Glutamatergic neuron (in vitro differentiated cells): Measurements from ENCODE around the gene ELF2. TPM values are rescaled to one million over a fixed set of nuclear protein-coding genes. Genes with fewer than 3 reads are reported as not detected.
"Not testable (repeated sequence)": the region's sequence is repeated elsewhere in the genome, so short reads cannot be mapped to it uniquely, and the experiment has no call there.

Experiments
- DNase-seq: peaks from one replicate; pipeline ENCODE4 v3.0.0; 2022
- H3K27ac Mint-ChIP-seq: one replicate; pipeline ENCODE4 v1.8.0; 2020; ENCODE audit warnings: mild to moderate bottlenecking, mixed read lengths, inconsistent platforms; ENCODE audit not compliant: unreplicated experiment
- H3K27me3 Mint-ChIP-seq: one replicate; pipeline ENCODE4 v1.8.0; 2020; ENCODE audit warnings: mild to moderate bottlenecking, moderate library complexity, mixed read lengths, inconsistent platforms; ENCODE audit not compliant: unreplicated experiment
- H3K36me3 Mint-ChIP-seq: one replicate; pipeline ENCODE4 v1.8.0; 2020; ENCODE audit warnings: mild to moderate bottlenecking, mixed read lengths, inconsistent platforms; ENCODE audit not compliant: unreplicated experiment
- H3K4me1 Mint-ChIP-seq: one replicate; pipeline ENCODE4 v1.8.0; 2020; ENCODE audit warnings: mild to moderate bottlenecking, low read depth, mixed read lengths, inconsistent platforms; ENCODE audit not compliant: unreplicated experiment
- H3K4me3 Mint-ChIP-seq: one replicate; pipeline ENCODE4 v1.8.0; 2020; ENCODE audit warnings: mild to moderate bottlenecking, mixed read lengths, inconsistent platforms; ENCODE audit not compliant: unreplicated experiment
- H3K9me3 Mint-ChIP-seq: one replicate; pipeline ENCODE4 v1.8.0; 2020; ENCODE audit warnings: mild to moderate bottlenecking, moderate library complexity, mixed read lengths, inconsistent platforms; ENCODE audit not compliant: unreplicated experiment
- CTCF ChIP-seq: fragments of 200-600 bp; sonication (generic); IDR thresholded peaks from one replicate; pipeline ENCODE4 v1.5.0; 2021; ENCODE audit not compliant: partially characterized antibody, unreplicated experiment
- total RNA-seq: library from RNA; stranded (reverse); fragmentation: NEBNext Ultra II Directional; extraction: Animal tissue kit (Norgen Biotek cat#: 25700); gene quantifications from one replicate; pipeline ENCODE4 v1.2.1, GENCODE V29; 2021; ENCODE audit not compliant: unreplicated experiment

ELF2 gene
- total RNA-seq, 1 donor from 2014 or later: 32.4 TPM

GRCh38 chr4:139200506-139200905 lies 23.5 kb upstream of the ELF2 start:
- DNase-seq: no peak
- no peak overlapping the region for H3K4me3 Mint-ChIP-seq
- no peak overlapping the region for H3K27ac Mint-ChIP-seq
- H3K27me3 Mint-ChIP-seq: no peaks in the 10 kb centered on the region
- H3K9me3 Mint-ChIP-seq: peaks cover 4% of the 10 kb centered on the region
- no peak for TF ChIP-seq CTCF
- no peaks in the 10 kb centered on the region for H3K4me1 Mint-ChIP-seq
- H3K36me3 Mint-ChIP-seq: peaks cover 15% of the 10 kb centered on the region

GRCh38 chr4:139200102-139200501 lies 23.1 kb upstream of the ELF2 start:
- H3K27me3 Mint-ChIP-seq: no peaks in the 10 kb centered on the region
- H3K4me1 Mint-ChIP-seq: no peaks in the 10 kb centered on the region
- TF ChIP-seq CTCF: no peak
- H3K4me3 Mint-ChIP-seq: no peak overlapping the region
- no peak for DNase-seq
- peaks cover 15% of the 10 kb centered on the region for H3K36me3 Mint-ChIP-seq
- no peak overlapping the region for H3K27ac Mint-ChIP-seq
- peaks cover 4% of the 10 kb centered on the region for H3K9me3 Mint-ChIP-seq

DNA sequence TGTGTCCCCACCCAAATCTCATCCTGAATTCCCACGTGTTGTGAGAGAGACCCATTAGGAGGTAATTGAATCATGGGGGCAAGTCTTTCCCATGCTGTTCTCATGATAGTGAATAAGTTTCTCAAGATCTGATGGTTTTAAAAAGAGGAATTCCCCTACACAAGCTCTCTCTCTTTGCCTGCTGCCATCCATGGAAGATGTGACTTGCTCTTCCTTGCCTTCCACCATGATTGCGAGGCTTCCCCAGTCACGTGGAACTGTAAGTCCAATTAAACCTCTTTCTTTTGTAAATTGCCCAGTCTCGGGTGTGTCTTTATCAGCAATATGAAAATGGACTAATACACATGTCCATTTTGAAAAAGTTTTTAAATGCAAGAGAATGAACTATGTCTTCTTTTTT lies 20.2 kb upstream of the ELF2 start:
- H3K4me1 Mint-ChIP-seq, H3K27ac Mint-ChIP-seq, DNase-seq, H3K9me3 Mint-ChIP-seq, H3K27me3 Mint-ChIP-seq, H3K4me3 Mint-ChIP-seq: not testable (repeated sequence)
- H3K36me3 Mint-ChIP-seq: peaks cover 15% of the 10 kb centered on the region

GRCh38 chr4:139196462-139196861 lies 19.4 kb upstream of the ELF2 start:
- no peak overlapping the region for H3K4me3 Mint-ChIP-seq
- no peak overlapping the region for H3K27ac Mint-ChIP-seq
- H3K27me3 Mint-ChIP-seq: no peaks in the 10 kb centered on the region
- H3K36me3 Mint-ChIP-seq: peaks cover 15% of the 10 kb centered on the region
- TF ChIP-seq CTCF: no peak
- H3K4me1 Mint-ChIP-seq: no peaks in the 10 kb centered on the region
- no peak for DNase-seq
- H3K9me3 Mint-ChIP-seq: peaks cover 4% of the 10 kb centered on the region

GRCh38 chr4:139191373-139191772 lies 14.4 kb upstream of the ELF2 start:
- Mint-ChIP-seq H3K9me3 (peaks cover 2% of the 10 kb centered on the region), H3K4me3 (no peak overlapping the region), H3K4me1 (no peaks in the 10 kb centered on the region), H3K27me3 (no peaks in the 10 kb centered on the region), H3K27ac (no peak overlapping the region), H3K36me3 (peaks cover 3% of the 10 kb centered on the region)
- DNase-seq: no peak
- no peak for TF ChIP-seq CTCF

DNA sequence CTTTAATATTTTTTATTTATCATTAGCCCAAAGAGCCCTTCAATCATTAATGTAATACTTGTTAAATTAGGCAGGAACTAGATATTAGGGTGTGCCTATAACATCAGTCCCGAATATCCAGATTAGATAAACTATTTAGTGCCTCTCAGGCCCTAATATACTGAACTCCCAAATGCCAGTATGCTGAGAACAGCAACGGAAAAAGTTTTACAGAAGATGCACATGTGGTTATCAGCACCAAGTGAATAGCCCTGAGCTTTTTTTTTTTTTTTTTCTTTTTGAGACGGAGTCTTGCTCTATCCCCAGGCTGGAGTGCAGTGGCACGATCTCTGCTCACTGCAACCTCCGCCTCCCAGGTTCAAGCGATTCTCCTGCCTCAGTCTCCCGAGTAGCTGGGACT lies 13.0 kb upstream of the ELF2 start:
- Mint-ChIP-seq H3K27me3 (peaks cover 2% of the 10 kb centered on the region), H3K36me3 (peaks cover 3% of the 10 kb centered on the region), H3K9me3 (no peaks in the 10 kb centered on the region), H3K4me1 (no peaks in the 10 kb centered on the region), H3K4me3 (no peak overlapping the region), H3K27ac (no peak overlapping the region)
- DNase-seq: no peak
- no peak for TF ChIP-seq CTCF
